GM18861 (cell line): Measurements from ENCODE around the gene C3orf70.

Experiments
- ATAC-seq: cut with Tn5 transposase; IDR thresholded peaks from one replicate; pipeline ENCODE4 v1.9.1; 2021; ENCODE audit not compliant: unreplicated experiment

The C3orf70 gene

DNA sequence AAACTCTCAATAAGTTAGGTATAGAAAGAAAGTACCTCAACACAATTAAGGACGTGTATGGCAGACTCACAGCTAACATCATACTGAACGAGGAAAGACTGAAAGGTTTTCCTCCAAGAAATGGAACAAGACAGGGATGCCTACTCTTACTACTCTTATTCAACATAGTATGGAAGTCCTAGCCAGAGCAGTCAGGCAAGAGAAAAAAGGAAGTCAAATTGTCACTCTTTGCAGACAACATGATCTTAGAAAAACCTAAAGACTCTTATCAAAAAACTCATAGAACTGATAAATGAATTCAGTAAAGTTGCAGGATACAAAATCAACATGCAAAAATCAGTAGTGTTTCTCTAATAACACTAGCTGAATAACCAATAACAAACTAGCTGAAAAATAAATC lies 96.0 kb downstream of the C3orf70 start:
- ATAC-seq: no peak

- no peak for ATAC-seq
These were observed 100.2 kb downstream of the C3orf70 start for GRCh38 chr3:185052631-185053030.

- no peak for ATAC-seq
These were observed 101.1 kb downstream of the C3orf70 start for GRCh38 chr3:185051801-185052200.

- no peak for ATAC-seq
These were observed 103.2 kb downstream of the C3orf70 start for GRCh38 chr3:185049710-185050109.

DNA sequence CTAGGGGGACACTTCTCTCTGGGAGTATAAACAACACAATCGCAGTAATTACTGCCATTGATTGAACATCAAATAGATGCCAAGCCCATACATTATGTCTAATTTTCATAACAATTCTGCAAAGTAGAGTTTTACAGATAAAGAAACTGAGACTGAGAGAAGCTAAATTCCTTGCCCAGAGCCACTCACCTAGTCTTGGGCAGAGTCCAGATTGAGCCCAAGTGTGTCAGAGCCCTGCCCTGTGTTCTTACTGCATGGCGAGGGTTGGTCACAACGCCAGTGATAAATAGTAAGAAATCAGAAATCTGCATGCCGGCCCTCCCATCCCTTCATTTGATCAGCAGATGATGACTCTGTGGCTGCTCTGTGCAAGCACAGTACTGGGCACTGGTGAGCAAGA lies 106.3 kb downstream of the C3orf70 start:
- ATAC-seq: no peak

DNA sequence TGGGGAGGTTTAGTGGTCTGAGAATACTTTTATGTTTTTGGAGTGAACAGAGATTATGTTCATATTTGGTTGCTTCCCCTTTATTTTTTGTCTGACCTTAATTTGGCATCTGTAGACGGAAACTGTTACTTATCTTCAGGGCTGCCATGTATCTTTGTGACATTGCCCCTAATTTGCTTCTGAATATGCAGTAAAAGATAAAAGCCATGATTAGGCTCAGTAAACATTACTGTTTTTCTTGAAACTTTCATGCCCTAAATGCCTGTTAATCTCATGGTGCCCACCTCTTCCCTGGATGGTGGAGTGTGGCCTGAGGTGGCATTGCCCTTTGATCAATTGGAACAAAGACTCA lies 106.7 kb downstream of the C3orf70 start:
- no peak for ATAC-seq

DNA sequence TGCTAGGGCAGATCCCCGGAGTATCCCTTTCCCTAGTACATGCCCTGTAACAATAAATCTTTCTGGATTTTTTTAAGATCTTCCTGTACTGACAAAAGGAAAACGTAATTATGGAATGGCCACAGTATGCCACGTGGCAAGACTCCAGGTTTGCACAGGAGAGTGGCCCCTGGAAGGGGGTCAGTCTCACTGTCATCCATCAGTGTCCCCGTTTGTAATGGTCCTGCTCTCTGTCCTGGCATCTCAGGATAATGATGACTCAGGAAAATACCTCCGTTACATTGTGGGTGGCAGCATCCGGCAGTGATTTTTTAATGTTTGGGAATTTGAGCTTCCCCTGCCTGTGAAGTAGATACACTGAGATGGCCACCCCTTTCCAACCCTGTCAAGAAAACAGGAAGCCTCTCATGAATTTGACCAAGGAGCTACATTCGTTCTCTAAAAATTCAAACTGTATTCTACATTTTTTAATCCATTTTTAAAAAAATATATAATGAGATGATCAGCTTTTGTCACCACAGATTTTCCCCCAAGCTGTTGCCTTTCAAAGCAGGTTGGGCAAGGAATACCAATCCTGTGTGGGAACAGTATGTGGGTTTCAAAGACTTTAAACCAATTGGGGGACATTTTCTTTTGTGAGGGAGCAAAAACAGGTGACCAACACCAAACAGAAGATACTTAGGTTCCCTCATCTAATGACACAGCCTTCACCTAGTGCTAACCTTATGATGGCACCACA lies 110.4 kb downstream of the C3orf70 start:
- ATAC-seq: no peak

- ATAC-seq: no peak
These were observed 111.3 kb downstream of the C3orf70 start for GRCh38 chr3:185041540-185041939.

DNA sequence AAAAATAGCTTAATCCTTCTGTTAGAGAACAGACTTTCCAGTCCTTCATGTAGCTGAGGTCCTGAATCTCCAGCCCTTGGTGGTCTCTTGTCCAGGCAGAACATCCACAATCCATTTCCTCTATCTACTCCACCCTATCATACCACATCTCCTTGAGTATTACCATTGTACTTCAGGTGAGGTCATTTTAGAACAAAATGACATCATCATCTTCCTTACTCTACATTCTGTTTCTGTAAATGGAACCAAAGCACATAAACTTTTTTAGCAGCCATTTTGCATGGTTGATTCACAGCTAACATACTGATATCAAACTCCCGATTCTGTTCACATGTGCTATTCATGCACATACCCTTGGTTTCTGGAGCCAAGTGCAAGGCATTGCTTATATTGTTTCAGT lies 112.4 kb downstream of the C3orf70 start:
- ATAC-seq: no peak

DNA sequence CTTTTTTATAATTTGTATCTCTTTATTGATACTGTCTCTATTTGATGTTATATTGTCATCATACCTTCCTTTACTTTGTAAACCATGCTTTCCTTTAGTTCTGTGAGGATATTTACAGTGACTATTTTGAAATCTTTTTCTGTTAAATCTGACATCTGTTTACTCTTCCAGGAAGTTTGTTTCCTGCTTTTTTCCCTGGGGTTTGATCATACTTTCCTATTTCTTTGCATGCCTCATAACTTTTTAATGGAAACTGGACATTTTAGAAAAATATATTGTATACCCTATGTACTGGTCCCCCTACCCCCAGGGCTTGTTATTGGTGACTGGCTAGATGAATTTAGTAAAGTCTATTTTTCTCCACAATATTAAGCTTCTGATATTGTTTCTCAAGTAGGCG lies 115.1 kb downstream of the C3orf70 start:
- no peak for ATAC-seq

- ATAC-seq: no peak
These were observed 121.9 kb downstream of the C3orf70 start for GRCh38 chr3:185030951-185031350.

- no peak for ATAC-seq
These were observed 122.5 kb downstream of the C3orf70 start for GRCh38 chr3:185030399-185030798.

- no peak for ATAC-seq
These were observed 123.8 kb downstream of the C3orf70 start for GRCh38 chr3:185029086-185029485.

DNA sequence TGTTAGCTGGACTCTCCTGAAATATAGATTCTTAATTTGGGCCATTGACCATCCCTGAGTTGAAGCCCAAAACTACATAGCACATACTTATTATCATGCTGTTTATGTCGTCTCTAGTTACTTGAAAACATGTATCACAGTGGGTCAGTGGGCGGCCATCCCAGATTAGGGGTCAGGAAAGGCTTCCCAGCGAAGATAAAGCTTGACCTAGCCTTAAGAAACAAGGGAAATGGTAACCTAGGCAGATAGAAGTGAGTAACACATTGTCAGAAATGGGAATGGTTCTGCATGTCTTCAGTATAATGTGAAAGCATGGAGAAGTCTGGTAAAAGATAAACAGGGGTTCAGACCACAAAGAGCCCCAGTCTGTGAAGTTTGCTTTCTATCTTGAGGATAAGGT lies 124.7 kb downstream of the C3orf70 start:
- ATAC-seq: no peak
